GM10847 (cell line): Measurements from ENCODE around the gene ZNF672.
A peak's percentile ranks its signal among the peaks of the same experiment; 100 is the strongest.

Experiments used
- POLR2A ChIP-seq: IDR thresholded peaks from 2 replicates; pipeline ENCODE4 v1.6.1; 2011; ENCODE audit not compliant: insufficient read length; ENCODE audit errors: extremely low read depth

Gene ZNF672

DNA sequence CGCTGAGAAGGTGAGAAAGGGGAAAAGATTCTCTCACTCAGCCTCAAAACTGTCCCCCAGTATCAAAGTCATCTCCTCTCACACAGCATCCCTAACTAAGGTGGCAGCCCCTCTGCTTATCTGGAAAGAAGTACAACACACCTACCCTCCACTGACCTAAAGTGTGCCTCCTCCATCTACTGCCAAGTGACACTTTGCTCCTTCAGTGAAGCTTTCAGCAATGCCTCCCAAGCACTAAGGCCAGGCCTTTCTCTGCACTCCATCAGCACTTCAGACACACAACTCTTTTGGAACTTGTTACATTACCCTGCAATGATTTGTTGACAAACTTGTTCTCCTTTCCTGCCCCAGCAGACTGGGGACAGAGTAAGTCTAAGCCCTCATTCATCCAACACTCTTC lies 13.7 kb upstream of the ZNF672 start:
- TF ChIP-seq POLR2A: no peak

DNA sequence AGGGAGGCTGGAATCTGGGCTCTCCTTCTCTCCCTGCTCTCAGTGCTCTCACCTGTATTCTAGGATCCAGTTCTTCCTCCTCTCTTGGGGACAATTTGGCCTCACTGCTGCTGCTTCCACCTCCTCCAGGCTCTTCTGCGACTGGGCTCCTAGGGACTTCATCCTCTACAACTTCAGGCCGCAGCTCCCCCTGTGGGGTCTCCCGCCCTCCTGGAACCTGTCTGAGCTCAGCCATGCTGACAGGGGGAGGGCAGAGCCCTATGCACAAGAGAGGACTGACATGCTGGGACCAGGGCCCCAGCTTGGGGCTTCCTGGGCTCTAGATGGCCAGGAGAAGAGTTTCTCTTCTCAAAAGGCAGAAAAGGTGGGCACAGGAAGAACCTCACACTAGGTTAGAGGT lies 13.3 kb upstream of the ZNF672 start:
- no peak for TF ChIP-seq POLR2A

DNA sequence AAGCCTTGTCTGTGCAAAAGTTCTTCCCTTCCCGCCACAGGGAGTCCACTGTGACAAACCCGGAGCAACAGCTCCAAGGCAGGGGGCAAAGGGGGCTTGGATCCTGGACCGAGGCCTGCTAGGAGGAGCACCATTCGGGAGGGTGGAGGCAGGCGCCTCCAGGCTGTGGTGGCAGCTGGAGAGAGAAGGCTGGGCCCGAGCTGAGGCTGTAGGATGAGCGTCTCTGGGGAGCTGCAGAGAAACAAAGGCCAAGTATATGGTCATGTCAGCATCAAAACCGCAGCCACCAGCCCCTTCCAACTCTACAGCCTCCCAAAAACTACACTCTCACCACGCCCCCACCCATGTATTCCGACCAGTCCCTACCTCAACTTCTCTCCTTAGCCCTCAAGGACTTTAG lies 12.9 kb upstream of the ZNF672 start:
- no peak for TF ChIP-seq POLR2A

DNA sequence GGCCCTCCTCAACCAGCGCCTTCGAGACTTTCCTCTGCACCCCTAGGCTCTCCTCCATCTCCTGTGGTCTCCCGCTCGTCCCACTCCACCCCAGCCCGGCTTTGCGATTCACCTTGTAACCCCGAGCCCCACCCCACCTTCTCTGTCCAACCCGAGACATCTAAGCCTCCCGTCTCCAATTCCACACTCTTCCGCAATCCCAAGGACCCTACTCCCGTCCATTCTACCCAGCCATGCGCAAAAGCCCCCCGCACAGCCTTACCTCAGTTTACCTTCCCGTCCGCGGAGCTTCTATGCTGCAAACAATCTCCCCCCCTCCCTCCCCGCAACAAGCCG lies 12.5 kb upstream of the ZNF672 start:
- TF ChIP-seq POLR2A: no peak

DNA sequence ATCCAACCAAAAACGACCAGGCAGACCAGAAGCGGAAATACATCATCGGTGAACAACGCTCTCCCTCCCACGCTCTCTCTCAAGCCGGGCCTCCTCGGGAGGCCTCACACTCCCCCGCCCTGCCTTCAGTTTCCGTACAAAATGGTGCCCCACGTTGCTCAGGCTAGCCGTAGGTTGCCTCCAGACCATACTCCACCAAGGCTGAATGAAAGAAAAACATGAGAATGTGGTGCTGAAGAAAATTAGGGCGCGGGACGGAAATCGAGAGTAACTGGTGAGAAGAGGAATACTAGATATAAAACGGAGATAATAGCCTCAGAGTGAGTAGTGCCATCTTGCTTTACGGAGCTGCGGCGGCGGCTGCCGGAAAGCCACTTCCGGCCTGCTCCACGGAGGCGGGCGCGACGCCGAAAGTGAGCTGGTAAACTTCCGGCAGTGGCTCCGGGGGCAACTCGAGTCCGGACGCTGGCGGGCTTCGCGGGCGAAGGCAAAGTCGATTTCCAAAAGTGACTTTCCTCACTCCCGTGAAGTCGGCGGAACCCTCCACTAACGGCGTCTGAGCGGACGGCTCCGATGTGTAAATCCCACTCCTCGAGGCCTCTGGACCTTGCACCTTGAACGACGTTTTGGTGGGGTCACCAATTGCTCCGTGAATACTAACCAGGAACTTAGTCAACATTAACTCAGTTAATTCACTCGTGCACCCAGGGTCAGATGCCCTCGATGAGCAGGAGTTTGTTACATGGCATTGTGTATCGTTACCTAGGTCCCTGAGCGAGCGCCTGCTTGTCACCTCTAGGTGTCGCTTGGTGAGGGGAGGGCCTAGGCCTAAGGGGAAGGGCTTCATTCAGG lies 11.9 kb upstream of the ZNF672 start, which contains the start of gene SH3BP5L:
Gene SH3BP5L, minus strand, starts transcription at position 7 of the 852 bp plus-strand sequence. CDS start 980 bp downstream, outside the sequence.
- peak; percentile 78 for TF ChIP-seq POLR2A

DNA sequence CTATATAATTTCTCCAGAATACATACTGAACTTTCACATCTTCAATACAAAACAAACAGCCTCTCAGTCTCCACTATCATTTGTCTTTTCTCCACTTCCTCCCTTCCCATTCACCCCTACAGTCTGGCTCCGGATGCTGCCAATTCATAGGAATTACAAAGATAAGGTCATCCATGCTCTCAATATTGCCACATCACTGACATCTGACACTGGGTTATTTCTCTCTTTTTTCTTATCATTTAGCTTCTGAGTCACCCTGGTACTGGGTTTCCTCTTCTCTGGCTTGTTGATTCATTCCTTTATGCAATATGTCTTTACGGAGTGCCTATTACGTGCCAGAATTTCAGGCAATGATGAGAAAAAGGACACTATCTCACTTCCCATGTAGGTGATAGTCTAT lies 9.2 kb upstream of the ZNF672 start:
- TF ChIP-seq POLR2A: no peak

DNA sequence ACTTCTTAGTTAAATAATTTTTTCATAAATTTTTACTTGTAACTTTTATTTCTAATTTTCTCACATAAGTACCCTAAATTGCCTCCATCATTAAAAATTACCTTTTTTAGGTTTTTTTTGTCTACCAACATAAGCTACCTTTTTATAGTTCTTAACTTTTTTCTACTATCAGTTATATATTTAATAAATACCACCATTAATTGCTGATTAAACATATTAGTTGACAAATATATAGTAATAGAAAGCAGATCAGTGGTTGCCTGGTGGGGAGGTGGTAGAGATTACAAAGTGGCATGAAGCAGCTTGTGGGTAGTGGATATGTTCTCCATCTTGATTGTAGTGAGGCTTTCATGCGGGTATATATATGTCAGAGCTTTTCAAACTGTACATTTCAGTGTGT lies 6.2 kb upstream of the ZNF672 start:
- TF ChIP-seq POLR2A: no peak

DNA sequence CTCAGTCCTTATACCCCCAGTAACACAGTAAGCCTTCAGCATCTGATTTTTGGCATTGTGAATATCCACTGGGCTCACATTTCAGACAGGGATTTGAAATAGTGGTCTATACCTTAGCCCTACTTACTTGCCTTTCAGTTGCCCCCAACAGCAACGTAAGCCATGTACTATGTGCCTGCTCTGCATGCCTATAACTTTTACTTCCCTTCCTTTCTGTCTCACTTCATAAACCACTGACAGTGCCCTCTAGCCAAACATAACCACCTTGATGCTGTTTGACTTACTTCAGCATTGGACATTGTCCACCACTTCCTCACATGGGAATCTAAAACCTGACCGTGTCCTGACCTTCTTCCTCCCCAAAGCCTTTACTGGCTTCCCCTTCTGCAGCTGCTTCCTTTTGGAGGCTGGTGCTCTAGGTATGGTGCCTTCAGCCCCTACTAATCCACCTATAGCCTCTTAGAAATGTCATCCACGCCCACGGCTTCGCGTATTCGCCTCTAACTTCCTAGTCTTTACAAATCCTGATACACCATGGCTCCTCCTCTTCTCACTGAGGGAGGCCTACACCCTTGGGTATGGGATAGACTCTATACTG lies 3.6 kb upstream of the ZNF672 start:
- TF ChIP-seq POLR2A: no peak

DNA sequence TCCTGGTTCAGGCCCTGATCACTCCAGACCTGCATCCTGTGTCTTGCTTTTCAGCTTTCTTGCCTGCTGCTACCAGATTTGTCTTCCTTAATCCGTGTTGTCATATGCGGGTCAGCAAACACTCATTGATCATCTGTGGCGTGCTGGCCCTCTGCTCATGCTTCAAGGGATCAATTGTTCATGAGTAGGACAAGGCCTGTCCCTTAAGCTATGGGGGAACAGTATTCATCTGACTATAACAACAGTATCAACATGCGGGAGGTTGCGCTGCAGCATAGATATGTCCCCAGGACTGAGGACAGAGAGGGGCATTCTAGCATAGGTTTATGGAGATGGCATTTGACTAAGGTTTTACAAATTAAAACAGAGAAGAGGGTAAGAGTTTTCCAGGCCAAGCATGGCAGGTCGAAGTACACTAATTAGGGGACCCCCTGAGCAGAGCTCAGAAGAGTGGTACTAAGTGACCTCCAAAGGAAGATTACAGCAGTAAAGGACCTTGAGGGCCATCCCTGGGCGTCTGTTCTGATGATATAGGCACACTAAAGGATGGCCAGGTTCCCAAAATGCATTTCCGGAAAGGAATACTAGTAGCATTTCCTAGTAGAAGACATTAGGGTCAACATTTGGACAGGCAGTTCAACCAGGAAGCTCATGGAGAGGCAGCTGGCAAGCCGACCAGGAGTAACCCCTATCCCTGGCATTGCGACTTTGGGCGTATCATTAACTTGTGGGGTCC lies 811 bp upstream of the ZNF672 start:
- no peak for TF ChIP-seq POLR2A

DNA sequence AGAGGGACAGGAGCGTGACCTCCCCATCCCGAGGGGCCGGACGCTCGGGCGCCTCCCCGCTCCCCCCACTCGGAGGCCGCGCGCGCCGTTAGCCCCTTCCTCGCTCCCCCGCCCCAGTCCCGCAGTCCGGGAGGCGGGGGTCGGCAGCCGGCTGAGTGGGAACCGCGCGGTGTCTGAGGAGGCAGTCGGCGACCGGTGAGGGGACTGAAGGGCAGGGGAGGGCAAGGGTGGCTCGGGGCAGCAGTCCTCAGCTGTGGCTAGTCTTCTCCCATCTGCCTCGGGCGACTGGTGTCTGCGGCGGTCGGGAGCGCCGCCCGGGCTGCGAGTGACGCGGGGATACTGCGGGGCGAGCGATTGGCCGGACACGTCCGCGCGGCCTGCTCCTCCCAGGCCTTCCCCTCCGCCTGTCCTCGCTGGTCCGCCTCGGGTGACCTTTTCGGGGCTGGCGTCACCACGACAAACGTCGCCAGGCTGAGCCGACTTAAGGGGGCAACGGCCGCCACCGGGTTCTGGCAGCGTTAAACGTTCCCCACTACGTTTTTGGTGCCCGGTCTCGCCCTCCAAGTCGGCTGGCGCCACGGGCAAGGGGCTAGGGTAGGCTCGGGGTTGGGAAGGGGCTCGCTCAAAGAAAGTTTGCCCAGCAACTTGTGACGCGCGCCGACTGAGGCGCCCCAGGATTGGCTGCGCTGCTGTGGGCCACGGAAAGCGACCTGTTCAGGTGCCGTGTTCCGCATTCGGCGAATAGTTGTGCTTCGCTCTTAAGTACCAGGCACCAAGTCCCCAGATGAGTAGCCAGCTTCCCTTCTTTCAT lies 538 bp downstream of the ZNF672 start:
- peak; percentile 64 for TF ChIP-seq POLR2A

DNA sequence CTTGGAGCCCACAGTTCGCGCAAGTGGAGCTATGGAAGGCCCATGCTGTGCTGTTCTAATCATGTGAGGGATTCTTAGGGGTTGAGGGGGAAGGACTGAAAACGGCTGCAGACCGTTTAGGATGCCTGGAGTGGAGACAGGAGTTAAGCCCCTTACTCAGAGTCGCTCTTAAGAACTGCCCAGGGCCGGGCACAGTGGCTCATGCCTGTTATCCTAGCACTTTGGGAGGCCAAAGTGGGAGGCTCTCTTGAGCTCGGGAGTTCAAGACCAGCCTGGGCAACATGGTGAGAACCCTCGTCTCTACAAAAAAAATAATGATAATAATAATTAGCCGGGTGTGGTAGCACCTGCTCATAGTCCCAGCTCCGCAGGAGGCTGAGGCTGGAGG lies 1.1 kb downstream of the ZNF672 start:
- no peak for TF ChIP-seq POLR2A

DNA sequence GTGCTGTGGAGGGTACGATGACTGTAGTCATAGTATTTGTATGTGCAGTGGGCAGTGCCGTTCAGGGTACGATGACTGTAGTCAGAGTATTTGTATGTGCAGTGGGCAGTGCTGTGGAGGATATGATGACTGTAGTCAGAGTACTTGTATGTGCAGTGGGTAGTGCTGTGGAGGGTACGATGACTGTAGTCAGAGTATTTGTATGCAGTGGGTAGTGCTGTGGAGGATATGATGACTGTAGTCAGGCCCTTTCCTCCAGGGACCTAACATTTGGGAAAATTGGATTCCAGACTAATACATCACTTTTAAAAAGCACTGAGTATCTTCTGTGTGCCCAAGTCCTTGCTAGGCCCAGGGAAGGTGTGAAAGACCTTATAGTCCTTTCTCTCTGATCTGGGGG lies 2.9 kb downstream of the ZNF672 start:
- no peak for TF ChIP-seq POLR2A

DNA sequence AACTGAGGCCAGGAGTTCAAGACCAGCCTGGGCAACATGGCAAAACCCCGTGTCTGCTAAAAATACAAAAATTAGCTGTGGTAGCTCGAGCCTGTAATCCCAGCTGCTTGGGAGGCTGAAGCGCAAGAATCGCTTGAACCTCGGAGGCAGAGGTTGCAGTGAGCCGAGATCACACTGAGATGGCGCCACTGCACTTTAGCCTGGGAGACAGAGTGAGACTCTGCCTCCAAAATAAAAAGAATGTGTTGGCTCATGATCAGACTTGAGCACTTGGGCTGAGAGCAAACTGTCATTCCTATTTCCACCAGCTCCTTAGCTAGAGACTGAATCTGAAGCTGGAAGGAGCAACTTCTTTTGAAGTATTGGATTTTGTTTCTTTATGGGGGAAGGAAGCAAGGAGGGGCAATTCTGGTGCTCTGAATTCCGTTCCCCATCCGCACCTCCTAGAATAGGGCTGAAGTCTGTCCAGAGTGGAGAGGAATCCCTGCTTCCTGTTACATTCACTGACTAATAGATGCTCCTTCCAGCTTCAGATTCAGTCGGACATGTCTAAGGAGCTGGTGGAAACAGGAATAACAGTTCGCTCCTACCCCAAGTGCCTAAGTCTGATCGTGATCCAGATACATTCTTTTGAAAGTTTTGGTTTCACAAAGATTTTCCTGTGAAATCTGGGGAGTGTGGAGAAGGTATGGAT lies 3.8 kb downstream of the ZNF672 start:
- no peak for TF ChIP-seq POLR2A

DNA sequence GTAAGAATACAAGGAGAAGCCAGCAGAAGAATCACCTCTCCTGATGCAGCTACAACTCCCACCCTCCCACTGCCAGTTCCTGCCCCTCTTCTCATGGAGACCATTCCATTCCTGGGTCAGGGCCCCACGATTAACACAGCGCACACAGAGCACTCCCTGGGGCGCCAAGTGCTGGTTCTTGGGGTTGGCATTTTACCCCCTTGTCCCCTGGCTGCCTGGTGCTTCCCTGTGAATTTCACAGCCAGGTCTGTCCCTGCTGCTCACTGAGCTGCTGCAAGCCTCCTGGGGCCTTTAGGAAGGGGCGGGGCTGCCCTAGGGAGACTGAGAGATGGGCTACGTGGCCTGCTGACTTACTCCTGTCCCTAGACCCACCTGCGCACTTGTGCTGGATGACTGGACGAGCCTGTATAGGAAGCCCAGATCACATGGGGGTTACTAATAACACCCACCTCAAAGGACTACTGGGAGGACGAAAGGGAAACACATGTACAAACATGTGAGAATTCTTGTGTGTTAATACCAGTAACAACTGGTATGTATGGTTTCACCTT lies 4.8 kb downstream of the ZNF672 start:
- no peak for TF ChIP-seq POLR2A
